ENCODE data around the gene CCDC102A. TPM values are rescaled to one million over a fixed set of nuclear protein-coding genes. Genes with fewer than 3 reads are reported as not detected.

The CCDC102A gene
- total RNA-seq, 2 donors from 2014 or later, result 5.4 to 13.9 TPM

- no peaks in the 10 kb centered on the region for H3K9me3 Mint-ChIP-seq
- H3K36me3 Mint-ChIP-seq, result no peaks in the 10 kb centered on the region
- H3K27ac Mint-ChIP-seq, result no peak overlapping the region
- DNase-seq (ENCODE audit: low spot score in 2 of 2) (no peak), ATAC-seq (no peak)
These were observed 53.4 kb downstream of the CCDC102A start for GRCh38 chr16:57482845-57483545.

GRCh38 chr16:57481421-57481820 is 55.0 kb downstream of the CCDC102A start:
- no peak for ATAC-seq
- Mint-ChIP-seq H3K9me3 (no peaks in the 10 kb centered on the region), H3K27ac (peak overlapping the region in 1 of 2 donors; percentile 22), H3K36me3 (no peaks in the 10 kb centered on the region)
- DNase-seq (ENCODE audit: low spot score in 2 of 2), result no peak

GRCh38 chr16:57480754-57481230 is 55.6 kb downstream of the CCDC102A start:
- no peak for ATAC-seq

GRCh38 chr16:57479976-57480753 is 56.2 kb downstream of the CCDC102A start:
- no peak for DNase-seq (ENCODE audit: low spot score in 2 of 2)
- Mint-ChIP-seq H3K36me3 (no peaks in the 10 kb centered on the region), H3K27ac (peak overlapping the region in 1 of 2 donors; percentile 69), H3K9me3 (no peaks in the 10 kb centered on the region)
- no peak for ATAC-seq

More at GRCh38 chr16:57480754-57481230, 55.6 kb downstream of the CCDC102A start:
- H3K27ac Mint-ChIP-seq, result peak overlapping the region in 1 of 2 donors; percentile 69
- DNase-seq (ENCODE audit: low spot score in 2 of 2), result no peak
- no peaks in the 10 kb centered on the region for H3K9me3 Mint-ChIP-seq
- H3K36me3 Mint-ChIP-seq, result no peaks in the 10 kb centered on the region

GRCh38 chr16:57479205-57479975 is 57.0 kb downstream of the CCDC102A start:
- H3K36me3 Mint-ChIP-seq, result no peaks in the 10 kb centered on the region

GRCh38 chr16:57478396-57479204 is 57.8 kb downstream of the CCDC102A start:
- no peak for DNase-seq (ENCODE audit: low spot score in 2 of 2)
- no peaks in the 10 kb centered on the region for H3K9me3 Mint-ChIP-seq
- no peaks in the 10 kb centered on the region for H3K36me3 Mint-ChIP-seq
- peak overlapping the region in 1 of 2 donors; percentile 63 for H3K27ac Mint-ChIP-seq
- no peak for ATAC-seq

More at GRCh38 chr16:57479205-57479975, 57.0 kb downstream of the CCDC102A start:
- Mint-ChIP-seq H3K27ac (peak overlapping the region in 1 of 2 donors; percentile 86), H3K9me3 (no peaks in the 10 kb centered on the region)
- ATAC-seq (no peak), DNase-seq (ENCODE audit: low spot score in 2 of 2) (no peak)

GRCh38 chr16:57477531-57478202 is 58.7 kb downstream of the CCDC102A start:
- ATAC-seq, result no peak
- Mint-ChIP-seq H3K27ac (no peak overlapping the region), H3K36me3 (no peaks in the 10 kb centered on the region), H3K9me3 (no peaks in the 10 kb centered on the region)
- DNase-seq (ENCODE audit: low spot score in 2 of 2), result no peak

- no peaks in the 10 kb centered on the region for H3K36me3 Mint-ChIP-seq
- H3K27ac Mint-ChIP-seq, result peak overlapping the region in 1 of 2 donors; percentile 31
- DNase-seq (ENCODE audit: low spot score in 2 of 2) (no peak), ATAC-seq (no peak)
- no peaks in the 10 kb centered on the region for H3K9me3 Mint-ChIP-seq
These were observed 59.6 kb downstream of the CCDC102A start for GRCh38 chr16:57476546-57477410.

- no peaks in the 10 kb centered on the region for H3K36me3 Mint-ChIP-seq
- peak; percentile 87 to 90 for DNase-seq (ENCODE audit: low spot score in 2 of 2)
- H3K27ac Mint-ChIP-seq, result peak overlapping the region in 1 of 2 donors; percentile 50
- ATAC-seq, result peak; percentile 96 to 98
- H3K9me3 Mint-ChIP-seq, result no peaks in the 10 kb centered on the region
These were observed 60.5 kb downstream of the CCDC102A start for GRCh38 chr16:57475711-57476339.

- Mint-ChIP-seq H3K36me3 (peaks cover 0 to 1% of the 10 kb centered on the region in 2 donors), H3K27ac (peak overlapping the region; percentile 50), H3K9me3 (no peaks in the 10 kb centered on the region)
- DNase-seq (ENCODE audit: low spot score in 2 of 2) (peak in 1 of 2 donors; percentile 23), ATAC-seq (peak in 1 of 2 donors; percentile 0)
These were observed 61.4 kb downstream of the CCDC102A start for GRCh38 chr16:57474671-57475661.

- ATAC-seq, result no peak
- no peak overlapping the region for H3K27ac Mint-ChIP-seq
- peak in 1 of 2 donors; percentile 23 for DNase-seq (ENCODE audit: low spot score in 2 of 2)
- H3K36me3 Mint-ChIP-seq, result peaks cover 0 to 6% of the 10 kb centered on the region in 2 donors
- no peaks in the 10 kb centered on the region for H3K9me3 Mint-ChIP-seq
These were observed 62.5 kb downstream of the CCDC102A start for GRCh38 chr16:57473906-57474305.

GRCh38 chr16:57473176-57473840 is 63.1 kb downstream of the CCDC102A start:
- ATAC-seq, result no peak
- Mint-ChIP-seq H3K36me3 (peaks cover 5 to 6% of the 10 kb centered on the region in 2 donors), H3K9me3 (no peaks in the 10 kb centered on the region), H3K27ac (no peak overlapping the region)
- peak in 1 of 2 donors; percentile 49 for DNase-seq (ENCODE audit: low spot score in 2 of 2)

- Mint-ChIP-seq H3K36me3 (peaks cover 6% of the 10 kb centered on the region in 2 donors), H3K27ac (no peak overlapping the region), H3K9me3 (no peaks in the 10 kb centered on the region)
- DNase-seq (ENCODE audit: low spot score in 2 of 2) (no peak), ATAC-seq (no peak)
These were observed 63.7 kb downstream of the CCDC102A start for GRCh38 chr16:57472665-57473060.
